Nucleus accumbens (tissue), 56 donors: Measurements from ENCODE around the gene FIBCD1.

ENCODE experiments used
- DNase-seq, 56 donors: peaks; one replicate each; lab custom pipeline; 2025; lab: John Stamatoyannopoulos, UW

The FIBCD1 gene

GRCh38 chr9:130885484-130886375 is 53.3 kb downstream of the FIBCD1 start:
- no peak for DNase-seq

GRCh38 chr9:130884542-130885483 is 54.2 kb downstream of the FIBCD1 start:
- peak in 34 of 56 donors; percentile 3 to 76 (median 36) for DNase-seq

- no peak for DNase-seq
Measured at GRCh38 chr9:130884111-130884531, 54.9 kb downstream of the FIBCD1 start.

- no peak for DNase-seq
Measured at GRCh38 chr9:130883479-130883878, 55.6 kb downstream of the FIBCD1 start.

GRCh38 chr9:130882696-130883225 is 56.3 kb downstream of the FIBCD1 start:
- no peak for DNase-seq

GRCh38 chr9:130881516-130881915 is 57.5 kb downstream of the FIBCD1 start:
- DNase-seq, result no peak

DNA sequence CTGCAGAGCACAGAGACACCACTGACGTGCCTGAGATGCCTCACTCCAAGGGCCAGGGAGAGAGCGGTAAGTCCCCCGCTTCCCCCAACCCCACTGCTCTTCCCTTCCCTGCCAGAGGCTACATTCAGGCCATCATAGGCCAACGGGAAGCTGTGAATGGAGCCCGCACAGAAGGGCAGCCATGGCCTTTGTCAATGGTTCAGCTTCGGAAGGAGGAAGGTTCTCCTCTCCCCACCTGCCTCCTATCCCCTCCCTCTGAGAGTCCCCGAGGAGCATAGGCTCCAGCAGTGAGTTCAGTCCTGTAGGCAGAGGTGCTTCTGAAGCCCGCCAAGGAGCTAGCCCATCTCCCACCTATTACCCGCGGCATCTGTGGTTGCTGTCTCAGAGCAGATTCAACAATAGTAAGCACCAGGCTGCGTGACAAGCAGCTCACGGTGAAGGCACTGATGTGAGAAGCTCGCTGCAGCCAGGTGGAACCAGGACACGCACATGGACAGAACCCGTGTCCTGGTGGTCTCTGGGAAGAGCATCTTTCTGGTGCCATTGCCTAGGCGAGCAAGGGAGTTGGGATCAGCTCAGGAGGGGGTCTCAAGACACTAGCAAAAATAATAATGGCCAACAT is 58.3 kb downstream of the FIBCD1 start:
- no peak for DNase-seq

DNA sequence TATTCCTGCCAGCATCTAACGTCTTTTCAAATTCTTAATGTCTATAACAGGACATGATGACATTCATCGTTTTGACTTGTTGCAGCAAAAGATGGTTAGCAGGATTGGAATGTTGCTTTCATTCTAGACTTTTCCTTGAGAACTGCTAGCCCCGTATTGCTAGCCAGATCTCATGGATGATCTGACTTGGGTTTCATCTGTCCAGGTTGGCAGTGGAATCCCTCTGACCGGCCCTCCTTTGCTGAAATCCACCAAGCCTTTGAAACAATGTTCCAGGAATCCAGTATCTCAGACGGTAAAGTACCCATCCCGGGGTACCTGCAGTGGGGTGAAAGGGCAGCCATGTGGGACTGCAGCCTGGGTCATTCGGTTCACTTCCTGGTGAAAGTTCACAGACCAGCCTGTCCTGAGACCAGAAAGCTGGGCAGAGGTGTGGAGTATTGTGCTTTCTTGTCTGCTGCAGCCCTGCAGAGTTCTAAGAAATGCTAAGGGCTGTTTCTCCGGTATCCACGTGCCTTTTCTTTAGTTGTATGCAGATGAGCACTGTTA is 59.1 kb downstream of the FIBCD1 start:
- DNase-seq, result no peak

DNA sequence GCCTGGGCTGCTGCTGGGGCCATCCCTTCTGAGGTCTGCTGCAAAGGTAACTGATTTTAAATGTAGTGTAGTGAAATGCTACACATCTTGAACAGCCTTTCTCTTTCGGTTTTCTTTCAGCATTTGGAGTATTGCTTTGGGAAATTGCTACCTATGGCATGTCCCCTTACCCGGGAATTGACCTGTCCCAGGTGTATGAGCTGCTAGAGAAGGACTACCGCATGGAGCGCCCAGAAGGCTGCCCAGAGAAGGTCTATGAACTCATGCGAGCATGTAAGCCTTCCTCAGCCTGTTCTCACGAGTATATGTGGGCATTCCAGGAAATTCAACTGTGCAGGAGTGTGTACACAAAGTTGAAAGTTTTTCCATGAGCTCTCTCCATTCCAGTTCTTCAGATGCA is 60.8 kb downstream of the FIBCD1 start:
- no peak for DNase-seq

- no peak for DNase-seq
Measured at GRCh38 chr9:130877300-130877699, 61.7 kb downstream of the FIBCD1 start.

- no peak for DNase-seq
Measured at GRCh38 chr9:130874783-130875182, 64.3 kb downstream of the FIBCD1 start.

- DNase-seq, result no peak
Measured at GRCh38 chr9:130873966-130874365, 65.1 kb downstream of the FIBCD1 start.

DNA sequence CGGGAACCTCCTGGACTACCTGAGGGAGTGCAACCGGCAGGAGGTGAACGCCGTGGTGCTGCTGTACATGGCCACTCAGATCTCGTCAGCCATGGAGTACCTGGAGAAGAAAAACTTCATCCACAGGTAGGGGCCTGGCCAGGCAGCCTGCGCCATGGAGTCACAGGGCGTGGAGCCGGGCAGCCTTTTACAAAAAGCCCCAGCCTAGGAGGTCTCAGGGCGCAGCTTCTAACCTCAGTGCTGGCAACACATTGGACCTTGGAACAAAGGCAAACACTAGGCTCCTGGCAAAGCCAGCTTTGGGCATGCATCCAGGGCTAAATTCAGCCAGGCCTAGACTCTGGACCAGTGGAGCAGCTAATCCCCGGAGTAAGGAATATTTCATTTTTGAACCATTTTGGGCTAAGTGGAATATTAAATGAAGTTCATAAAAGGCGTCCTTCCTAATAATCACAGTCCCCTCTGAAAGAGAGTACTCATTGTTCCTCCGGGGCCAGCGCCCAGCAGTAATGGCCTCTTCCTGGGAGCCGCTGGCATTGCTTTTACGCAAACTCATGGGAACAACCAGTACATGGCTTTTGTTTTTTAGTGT is 66.0 kb downstream of the FIBCD1 start:
- DNase-seq, result peak in 45 of 56 donors; percentile 6 to 80 (median 52)

- DNase-seq, result no peak
Measured at GRCh38 chr9:130872508-130872907, 66.5 kb downstream of the FIBCD1 start.

- DNase-seq, result no peak
Measured at GRCh38 chr9:130872093-130872492, 67.0 kb downstream of the FIBCD1 start.

DNA sequence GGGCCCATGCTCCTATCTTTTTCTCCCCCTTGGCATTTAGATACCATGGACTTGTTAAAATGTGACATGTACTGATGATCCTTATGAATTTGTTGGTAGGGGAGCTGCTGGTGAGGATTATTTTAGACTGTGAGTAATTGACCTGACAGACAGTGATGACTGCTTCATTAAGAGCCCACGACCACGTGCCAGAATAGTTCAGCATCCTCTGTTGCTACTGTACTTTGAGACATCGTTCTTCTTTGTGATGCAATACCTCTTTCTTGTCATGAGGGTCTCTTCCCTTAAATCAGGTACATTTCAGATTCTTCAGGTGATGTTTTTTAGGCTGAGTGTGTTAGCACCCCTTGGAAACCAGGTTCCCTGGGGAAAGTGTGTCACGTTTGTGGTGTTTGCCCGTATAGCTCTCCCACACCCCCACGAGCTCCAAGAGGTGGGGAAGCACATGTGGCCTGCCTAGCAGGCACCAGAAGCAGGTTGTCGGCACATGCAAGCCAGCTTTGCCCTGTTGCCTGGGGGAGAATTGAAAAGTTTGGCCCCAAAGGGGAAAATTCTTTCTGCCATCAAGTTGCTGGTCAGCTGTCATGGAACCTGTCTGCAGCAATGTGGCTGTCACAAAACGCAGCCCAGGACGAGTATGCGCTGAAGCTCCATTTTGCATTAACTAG is 67.5 kb downstream of the FIBCD1 start:
- no peak for DNase-seq

GRCh38 chr9:130870491-130871381 is 68.3 kb downstream of the FIBCD1 start:
- DNase-seq, result peak in 2 of 56 donors; percentile 26 to 47

GRCh38 chr9:130869250-130869649 is 69.8 kb downstream of the FIBCD1 start:
- DNase-seq, result peak in 2 of 56 donors; percentile 23 to 34
